Activated naive CD8-positive, alpha-beta T cell treated with anti-CD3 and anti-CD28 coated beads, Interleukin-2, amount 10 ng/mL, durations not matched to agents 7 days and 5 days (primary cell): ENCODE data around the gene CABP1. TPM values are rescaled to one million over a fixed set of nuclear protein-coding genes. Genes with fewer than 3 reads are reported as not detected.
"Not testable (repeated sequence)": the region's sequence is repeated elsewhere in the genome, so short reads cannot be mapped to it uniquely, and the experiment has no call there.

Experiments used
- ATAC-seq: fragments of 150-1000 bp; cut with Tn5 transposase; one replicate; pipeline ENCODE4 v1.10.0; 2021; ENCODE audit warnings: low read depth, moderate library complexity
- POLR2A ChIA-PET: fragments of 350-600 bp; sonication (Branson Sonifier 250); formaldehyde crosslinking; loops from one replicate; lab custom pipeline; 2021; ENCODE audit warnings: antibody characterized with exemption; lab: Charles Lee
- DNase-seq: peaks from one replicate; pipeline ENCODE4 v3.0.0; 2021
- H3K27ac Mint-ChIP-seq: one replicate; pipeline ENCODE4 v1.8.0; 2022; ENCODE audit warnings: mild to moderate bottlenecking, mixed read lengths
- H3K27me3 Mint-ChIP-seq: one replicate; pipeline ENCODE4 v1.8.0; 2022; ENCODE audit warnings: mild to moderate bottlenecking, moderate library complexity, mixed read lengths
- H3K36me3 Mint-ChIP-seq: one replicate; pipeline ENCODE4 v1.8.0; 2021; ENCODE audit warnings: mild to moderate bottlenecking, mixed read lengths
- H3K4me1 Mint-ChIP-seq: one replicate; pipeline ENCODE4 v1.8.0; 2021; ENCODE audit warnings: mixed read lengths
- H3K4me3 Mint-ChIP-seq: one replicate; pipeline ENCODE4 v1.8.0; 2022; ENCODE audit warnings: mild to moderate bottlenecking, moderate library complexity, mixed read lengths
- H3K9me3 Mint-ChIP-seq: one replicate; pipeline ENCODE4 v1.8.0; 2021; ENCODE audit warnings: mixed read lengths
- total RNA-seq, 2 experiments: library from RNA; stranded (reverse); gene quantifications; one replicate each; pipeline ENCODE4 v1.2.3, GENCODE V29; 2021

Gene CABP1
- total RNA-seq, 2 experiments from 2014 or later = 1.4 to 1.7 TPM

- POLR2A ChIA-PET = no interaction called here
- no peaks in the 10 kb centered on the region for H3K9me3 Mint-ChIP-seq
- ATAC-seq (no peak), DNase-seq (no peak)
- H3K4me3 Mint-ChIP-seq = no peak overlapping the region
- no peak overlapping the region for H3K27ac Mint-ChIP-seq
- peaks cover 4% of the 10 kb centered on the region for H3K27me3 Mint-ChIP-seq
- no peaks in the 10 kb centered on the region for H3K36me3 Mint-ChIP-seq
- no peaks in the 10 kb centered on the region for H3K4me1 Mint-ChIP-seq
Measured at GRCh38 chr12:120662879-120663278, 22.5 kb downstream of the CABP1 start.

- Mint-ChIP-seq H3K4me1 (no peaks in the 10 kb centered on the region), H3K27me3 (peaks cover 4% of the 10 kb centered on the region), H3K27ac (no peak overlapping the region), H3K4me3 (no peak overlapping the region), H3K9me3 (no peaks in the 10 kb centered on the region), H3K36me3 (no peaks in the 10 kb centered on the region)
- ATAC-seq (no peak), DNase-seq (no peak)
- POLR2A ChIA-PET = interaction anchor here (0.6 kb wide), 1 partner anchor 357 kb away, joined by 3 read pairs; no protein-coding TSS in a partner anchor
Measured at GRCh38 chr12:120663741-120664140, 23.3 kb downstream of the CABP1 start.

- Mint-ChIP-seq H3K27ac (no peak overlapping the region), H3K36me3 (no peaks in the 10 kb centered on the region), H3K9me3 (no peaks in the 10 kb centered on the region), H3K27me3 (peaks cover 4% of the 10 kb centered on the region), H3K4me1 (no peaks in the 10 kb centered on the region), H3K4me3 (no peak overlapping the region)
- DNase-seq (no peak), ATAC-seq (no peak)
- POLR2A ChIA-PET = no interaction called here
Measured at GRCh38 chr12:120666571-120667390, 26.4 kb downstream of the CABP1 start.

- Mint-ChIP-seq H3K27ac (no peak overlapping the region), H3K4me1 (no peaks in the 10 kb centered on the region), H3K36me3 (no peaks in the 10 kb centered on the region), H3K9me3 (no peaks in the 10 kb centered on the region), H3K27me3 (peaks cover 4% of the 10 kb centered on the region), H3K4me3 (no peak overlapping the region)
- DNase-seq (no peak), ATAC-seq (no peak)
- POLR2A ChIA-PET = no interaction called here
Measured at GRCh38 chr12:120668091-120668867, 27.9 kb downstream of the CABP1 start.

GRCh38 chr12:120668868-120669840 lies 28.7 kb downstream of the CABP1 start:
- no peak overlapping the region for H3K27ac Mint-ChIP-seq
- H3K36me3 Mint-ChIP-seq = no peaks in the 10 kb centered on the region
- H3K9me3 Mint-ChIP-seq = no peaks in the 10 kb centered on the region
- no peaks in the 10 kb centered on the region for H3K4me1 Mint-ChIP-seq
- peaks cover 4% of the 10 kb centered on the region for H3K27me3 Mint-ChIP-seq
- DNase-seq (no peak), ATAC-seq (no peak)
- POLR2A ChIA-PET = no interaction called here
- no peak overlapping the region for H3K4me3 Mint-ChIP-seq

- H3K36me3 Mint-ChIP-seq, H3K4me1 Mint-ChIP-seq, ATAC-seq, DNase-seq, H3K9me3 Mint-ChIP-seq, H3K27me3 Mint-ChIP-seq, H3K4me3 Mint-ChIP-seq, POLR2A ChIA-PET, H3K27ac Mint-ChIP-seq: not testable (repeated sequence)
Measured at GRCh38 chr12:120670237-120670636, 29.8 kb downstream of the CABP1 start.

- H3K27ac Mint-ChIP-seq = no peak overlapping the region
- H3K9me3 Mint-ChIP-seq = no peaks in the 10 kb centered on the region
- H3K4me1 Mint-ChIP-seq = no peaks in the 10 kb centered on the region
- ATAC-seq = no peak
- H3K27me3 Mint-ChIP-seq = no peaks in the 10 kb centered on the region
- no peak for DNase-seq
- POLR2A ChIA-PET = no interaction called here
- H3K36me3 Mint-ChIP-seq = no peaks in the 10 kb centered on the region
- H3K4me3 Mint-ChIP-seq = no peak overlapping the region
Measured at GRCh38 chr12:120670667-120671066, 30.2 kb downstream of the CABP1 start.

- Mint-ChIP-seq H3K27ac (no peak overlapping the region), H3K27me3 (peaks cover 3% of the 10 kb centered on the region), H3K9me3 (no peaks in the 10 kb centered on the region), H3K4me3 (no peak overlapping the region), H3K36me3 (no peaks in the 10 kb centered on the region), H3K4me1 (peaks cover 16% of the 10 kb centered on the region)
- POLR2A ChIA-PET = no interaction called here
- DNase-seq (no peak), ATAC-seq (no peak)
Measured at GRCh38 chr12:120674097-120674636, 33.7 kb downstream of the CABP1 start.

GRCh38 chr12:120677765-120678473 lies 37.5 kb downstream of the CABP1 start:
- Mint-ChIP-seq H3K27ac (peak overlapping the region; percentile 65), H3K9me3 (no peaks in the 10 kb centered on the region), H3K36me3 (no peaks in the 10 kb centered on the region), H3K4me1 (peaks cover 23% of the 10 kb centered on the region), H3K4me3 (peak overlapping the region; percentile 10), H3K27me3 (peaks cover 3% of the 10 kb centered on the region)
- DNase-seq (no peak), ATAC-seq (peak; percentile 65)
- POLR2A ChIA-PET = interaction anchor here (1.0 kb wide), 1 partner anchor 52 kb away, joined by 6 read pairs; no protein-coding TSS in a partner anchor

GRCh38 chr12:120678572-120678971 lies 38.1 kb downstream of the CABP1 start:
- DNase-seq (no peak), ATAC-seq (peak; percentile 44)
- H3K4me3 Mint-ChIP-seq = peak overlapping the region; percentile 39
- H3K4me1 Mint-ChIP-seq = peaks cover 23% of the 10 kb centered on the region
- H3K27ac Mint-ChIP-seq = peak overlapping the region; percentile 46
- H3K27me3 Mint-ChIP-seq = peaks cover 3% of the 10 kb centered on the region
- POLR2A ChIA-PET = no interaction called here
- H3K9me3 Mint-ChIP-seq = no peaks in the 10 kb centered on the region
- H3K36me3 Mint-ChIP-seq = no peaks in the 10 kb centered on the region

- Mint-ChIP-seq H3K27me3 (peaks cover 3% of the 10 kb centered on the region), H3K9me3 (no peaks in the 10 kb centered on the region), H3K36me3 (no peaks in the 10 kb centered on the region), H3K4me3 (peak overlapping the region; percentile 48), H3K4me1 (peaks cover 25% of the 10 kb centered on the region), H3K27ac (no peak overlapping the region)
- ATAC-seq (no peak), DNase-seq (no peak)
- POLR2A ChIA-PET = interaction anchor here (0.7 kb wide), 1 partner anchor 31 kb away, joined by 3 read pairs; no protein-coding TSS in a partner anchor
Measured at GRCh38 chr12:120680165-120680738, 39.8 kb downstream of the CABP1 start.

GRCh38 chr12:120684523-120684932 lies 44.1 kb downstream of the CABP1 start:
- Mint-ChIP-seq H3K36me3 (peaks cover 2% of the 10 kb centered on the region), H3K9me3 (no peaks in the 10 kb centered on the region), H3K27me3 (no peaks in the 10 kb centered on the region), H3K27ac (no peak overlapping the region), H3K4me1 (peaks cover 28% of the 10 kb centered on the region), H3K4me3 (peak overlapping the region; percentile 30)
- DNase-seq = no peak
- POLR2A ChIA-PET = no interaction called here
- no peak for ATAC-seq
